ENCODE data around the gene MALT1.

DNA sequence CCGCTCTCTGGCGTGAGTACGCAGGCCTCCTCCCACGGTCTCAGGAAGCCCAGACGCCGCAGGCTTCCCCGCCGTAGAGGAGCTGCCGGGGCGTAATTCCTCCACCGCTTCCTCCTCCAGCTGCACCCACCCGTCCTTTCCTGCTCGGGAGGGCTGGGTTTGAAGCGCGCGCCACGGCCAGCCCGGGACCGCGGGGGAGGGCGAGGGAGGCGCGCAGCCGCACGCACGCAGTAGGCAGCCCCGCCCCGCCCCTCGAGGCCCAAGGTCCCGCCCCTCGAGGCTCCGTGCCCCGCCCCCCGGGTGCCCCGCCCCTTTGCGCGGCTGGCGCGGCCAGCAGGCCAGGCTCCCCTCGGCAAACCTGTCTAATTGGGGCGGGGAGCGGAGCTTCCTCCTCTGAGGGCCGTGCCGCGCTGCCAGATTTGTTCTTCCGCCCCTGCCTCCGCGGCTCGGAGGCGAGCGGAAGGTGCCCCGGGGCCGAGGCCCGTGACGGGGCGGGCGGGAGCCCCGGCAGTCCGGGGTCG, at the start of gene MALT1:
- TF ChIP-seq, protein P1, sequence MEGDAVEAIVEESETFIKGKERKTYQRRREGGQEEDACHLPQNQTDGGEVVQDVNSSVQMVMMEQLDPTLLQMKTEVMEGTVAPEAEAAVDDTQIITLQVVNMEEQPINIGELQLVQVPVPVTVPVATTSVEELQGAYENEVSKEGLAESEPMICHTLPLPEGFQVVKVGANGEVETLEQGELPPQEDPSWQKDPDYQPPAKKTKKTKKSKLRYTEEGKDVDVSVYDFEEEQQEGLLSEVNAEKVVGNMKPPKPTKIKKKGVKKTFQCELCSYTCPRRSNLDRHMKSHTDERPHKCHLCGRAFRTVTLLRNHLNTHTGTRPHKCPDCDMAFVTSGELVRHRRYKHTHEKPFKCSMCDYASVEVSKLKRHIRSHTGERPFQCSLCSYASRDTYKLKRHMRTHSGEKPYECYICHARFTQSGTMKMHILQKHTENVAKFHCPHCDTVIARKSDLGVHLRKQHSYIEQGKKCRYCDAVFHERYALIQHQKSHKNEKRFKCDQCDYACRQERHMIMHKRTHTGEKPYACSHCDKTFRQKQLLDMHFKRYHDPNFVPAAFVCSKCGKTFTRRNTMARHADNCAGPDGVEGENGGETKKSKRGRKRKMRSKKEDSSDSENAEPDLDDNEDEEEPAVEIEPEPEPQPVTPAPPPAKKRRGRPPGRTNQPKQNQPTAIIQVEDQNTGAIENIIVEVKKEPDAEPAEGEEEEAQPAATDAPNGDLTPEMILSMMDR (IDR thresholded peaks at IDR 0.05 in 4 of 5, conservative IDR thresholded peaks at IDR 0.05 in 1 of 5), result no peak
- peak; percentile 90 to 95 for TF ChIP-seq POLR2A (IDR thresholded peaks at IDR 0.05)
